ENCODE data around the gene IGFN1. TPM values are rescaled to one million over a fixed set of nuclear protein-coding genes. Genes with fewer than 3 reads are reported as not detected.

IGFN1 gene
- total and polyA plus RNA-seq, 9 of the 15 experiments (the other 6 are each of a cell fraction or from before 2014, with no cell fraction given), result 0.04 TPM; not detected in 8

DNA sequence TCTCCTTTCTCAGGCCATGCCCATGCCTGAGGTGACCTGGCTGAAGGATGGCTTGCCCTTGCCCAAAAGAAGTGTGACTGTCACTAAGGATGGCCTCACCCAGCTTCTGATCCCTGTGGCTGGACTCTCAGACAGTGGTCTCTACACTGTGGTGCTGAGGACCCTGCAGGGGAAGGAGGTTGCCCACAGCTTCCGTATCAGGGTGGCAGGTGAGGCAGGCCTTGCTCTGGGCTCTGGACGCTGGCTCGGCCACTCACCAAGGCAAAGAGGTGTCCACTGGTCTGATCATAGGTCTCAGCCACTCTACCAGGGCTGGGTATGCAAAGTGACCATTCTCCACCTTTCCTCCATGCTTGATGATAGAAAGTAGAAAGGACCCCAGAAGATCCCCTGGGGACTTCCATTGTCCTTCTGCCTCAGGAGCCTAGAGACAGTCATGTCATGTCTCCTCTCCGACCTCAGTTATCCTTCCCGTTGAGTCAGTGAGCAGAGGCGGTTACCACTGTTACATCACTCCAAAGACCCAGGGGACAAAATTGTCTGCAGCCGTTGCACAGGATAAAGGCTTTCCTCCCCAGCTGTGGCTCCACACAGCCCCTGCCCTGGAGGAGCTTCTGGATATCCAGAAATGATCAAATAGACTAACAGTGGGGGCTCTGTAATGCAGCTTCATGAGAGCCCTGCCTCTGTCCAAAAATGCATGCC lies 34.2 kb downstream of the IGFN1 start:
- no peak for FAIRE-seq
- ChIA-PET POLR2A (interaction anchor here (0.6 kb wide), 1 partner anchor 10 kb away, joined by 3 read pairs; no protein-coding TSS in a partner anchor), CTCF (ENCODE audit: low intra/inter-chr PET ratio) (interaction anchor here (3.0 kb wide), 1 partner anchor 76 kb away, joined by 23 read pairs; no protein-coding TSS in a partner anchor)
- H3K4me1 ChIP-seq (replicated peaks in 1 of 2; ENCODE audit: control insufficient read depth in 2 of 2, insufficient read depth in 2 of 2, low read length in 2 of 2), result peaks cover 0 to 7% of the 10 kb centered on the region in 2 experiments; a peak in 1 of 5 replicates
- in situ Hi-C loops (cut with MboI), result no loop called here
- WGBS (ENCODE audit: insufficient coverage, low coverage, missing lambda C conversion rate), result under 1% methylated on average over 7 of the region's 7 CpGs
- ATAC-seq, result no peak
- TF ChIP-seq HMG20B (CRISPR knock-in tag; IDR thresholded peaks at IDR 0.05) (no peak), MNT (conservative IDR thresholded peaks at IDR 0.05) (no peak), ZNF584 (CRISPR knock-in tag; IDR thresholded peaks at IDR 0.05; ENCODE audit: low read depth) (no peak), HNRNPK (IDR thresholded peaks at IDR 0.05; ENCODE audit: low read depth, low read length, poor library complexity, severe bottlenecking) (no peak)
- H3K27me3 ChIP-seq (ENCODE audit: control insufficient read depth in 2 of 2, insufficient read depth in 2 of 2, low read length in 2 of 2), result peaks cover 46 to 67% of the 10 kb centered on the region in 2 experiments
- no peak overlapping the region for H3K27ac ChIP-seq (ENCODE audit: extremely low read depth, low read depth, low read length)
- H3K9ac ChIP-seq (ENCODE audit: insufficient read depth in 1 of 2, low read depth in 2 of 2, low read length in 2 of 2), result no peak overlapping the region
- intact Hi-C loops (cut with micrococcal nuclease), result loop anchor here (5.0 to 10.0 kb wide), 2 partner anchors 93 to 250 kb away; no protein-coding TSS in a partner anchor
- H3K4me2 ChIP-seq (ENCODE audit: insufficient read depth, low read length), result no peak overlapping the region
- H4K20me1 ChIP-seq (replicated peaks; ENCODE audit: control insufficient read depth, insufficient read depth, low read length), result peaks cover 13% of the 10 kb centered on the region; the same call in 1 of the 2 replicates
- H3K4me3 ChIP-seq, result no peak overlapping the region
- no peaks in the 10 kb centered on the region for H3K79me2 ChIP-seq (ENCODE audit: control insufficient read depth, insufficient read depth, low read length)
- no peaks in the 10 kb centered on the region for H3K9me1 ChIP-seq (ENCODE audit: control insufficient read depth, insufficient read depth, low read length)
- H3K9me3 ChIP-seq (replicated peaks; ENCODE audit: control insufficient read depth, insufficient read depth, low read depth, low read length), result no peaks in the 10 kb centered on the region
- H3K36me3 ChIP-seq (ENCODE audit: control insufficient read depth, insufficient read depth, low read length), result no peaks in the 10 kb centered on the region
- BruUV-seq (replicated peaks), result no TSS peak
- DNase-seq (ENCODE audit: extremely low read depth in 1 of 4, low spot score in 3 of 4), result no peak
- no peak overlapping the region for H2AFZ ChIP-seq (ENCODE audit: low read depth, low read length)

Measured in K562 (cell line).